HG02759 (cell line): ENCODE results near the gene ZNF584.
"Not testable (repeated sequence)": the region's sequence is repeated elsewhere in the genome, so short reads cannot be mapped to it uniquely, and the experiment has no call there.

ENCODE experiments used
- ATAC-seq: cut with Tn5 transposase; IDR thresholded peaks from one replicate; pipeline ENCODE4 v1.9.1; 2021; ENCODE audit warnings: mild to moderate bottlenecking, moderate library complexity; ENCODE audit not compliant: unreplicated experiment

ZNF584 gene

GRCh38 chr19:58403920-58404478 is 4.5 kb upstream of the ZNF584 start:
- not testable (repeated sequence) for ATAC-seq

GRCh38 chr19:58406818-58407657 is 1.4 kb upstream of the ZNF584 start:
- no peak for ATAC-seq

GRCh38 chr19:58407658-58408151 is 744 bp upstream of the ZNF584 start:
- ATAC-seq = peak; percentile 7

- ATAC-seq = peak; percentile 12
Observed at GRCh38 chr19:58409010-58409790, 751 bp downstream of the ZNF584 start.

GRCh38 chr19:58416604-58417003 is 8.2 kb downstream of the ZNF584 start:
- ATAC-seq = no peak

- ATAC-seq = no peak
Observed at GRCh38 chr19:58417071-58417470, 8.6 kb downstream of the ZNF584 start.

- no peak for ATAC-seq
Observed at GRCh38 chr19:58428617-58429016, 20.2 kb downstream of the ZNF584 start.

- no peak for ATAC-seq
Observed at GRCh38 chr19:58429745-58430144, 21.3 kb downstream of the ZNF584 start.

GRCh38 chr19:58434217-58434616 is 25.8 kb downstream of the ZNF584 start:
- ATAC-seq = no peak

- ATAC-seq = peak; percentile 95
Observed at GRCh38 chr19:58439576-58440554, 31.4 kb downstream of the ZNF584 start, which contains the start of gene ZNF132. TSS of gene ZNF132 (minus strand) at chr19:58440153. CDS start at chr19:58439821, 332 bp downstream.

- ATAC-seq = no peak
Observed at GRCh38 chr19:58440556-58440955, 32.1 kb downstream of the ZNF584 start.

GRCh38 chr19:58442986-58443385 is 34.5 kb downstream of the ZNF584 start:
- not testable (repeated sequence) for ATAC-seq

GRCh38 chr19:58448860-58449259 is 40.4 kb downstream of the ZNF584 start:
- ATAC-seq = not testable (repeated sequence)

- not testable (repeated sequence) for ATAC-seq
Observed at GRCh38 chr19:58449980-58450379, 41.5 kb downstream of the ZNF584 start.

GRCh38 chr19:58450856-58451357 is 42.5 kb downstream of the ZNF584 start:
- no peak for ATAC-seq

- ATAC-seq = peak; percentile 94
Observed at GRCh38 chr19:58451358-58452101, 43.1 kb downstream of the ZNF584 start, which contains the start of gene ZNF324B. TSS of gene ZNF324B (plus strand) at chr19:58451622. CDS start at chr19:58453702, 2,080 bp downstream.

GRCh38 chr19:58453743-58454142 is 45.3 kb downstream of the ZNF584 start:
- no peak for ATAC-seq

GRCh38 chr19:58455306-58455705 is 46.9 kb downstream of the ZNF584 start:
- ATAC-seq = no peak

GRCh38 chr19:58456111-58456510 is 47.7 kb downstream of the ZNF584 start:
- no peak for ATAC-seq
